GM12873 (cell line): ENCODE results near the gene NEUROD4.

Experiments used
- CTCF ChIP-seq: IDR thresholded peaks from 2 replicates; pipeline ENCODE4 v1.5.1; 2012; ENCODE audit warnings: low read depth, mild to moderate bottlenecking, moderate library complexity, low read length, control low read depth; ENCODE audit not compliant: insufficient read depth; ENCODE audit errors: missing control alignments

Gene NEUROD4

DNA sequence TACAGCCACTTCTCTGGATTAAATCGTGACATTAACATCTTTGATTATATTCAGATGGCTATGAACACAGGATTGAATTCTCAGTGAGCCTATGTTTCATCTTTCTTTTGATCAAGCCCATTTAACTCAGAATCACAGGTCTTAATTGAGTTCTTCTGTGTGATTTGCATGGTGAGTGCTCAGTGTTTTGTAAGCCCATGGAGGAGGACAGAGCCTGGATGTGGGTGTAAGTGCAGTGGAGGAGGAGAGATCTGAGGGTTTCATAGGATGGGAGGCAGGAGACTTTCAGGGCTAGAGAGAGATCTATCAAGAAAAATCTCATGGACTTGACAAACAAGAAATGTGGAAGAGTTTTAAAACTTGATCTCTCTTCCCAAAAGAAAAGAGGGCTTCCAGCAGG lies 29.9 kb upstream of the NEUROD4 start:
- no peak for TF ChIP-seq CTCF

GRCh38 chr12:54991161-54991990 lies 28.4 kb upstream of the NEUROD4 start:
- TF ChIP-seq CTCF, result no peak

DNA sequence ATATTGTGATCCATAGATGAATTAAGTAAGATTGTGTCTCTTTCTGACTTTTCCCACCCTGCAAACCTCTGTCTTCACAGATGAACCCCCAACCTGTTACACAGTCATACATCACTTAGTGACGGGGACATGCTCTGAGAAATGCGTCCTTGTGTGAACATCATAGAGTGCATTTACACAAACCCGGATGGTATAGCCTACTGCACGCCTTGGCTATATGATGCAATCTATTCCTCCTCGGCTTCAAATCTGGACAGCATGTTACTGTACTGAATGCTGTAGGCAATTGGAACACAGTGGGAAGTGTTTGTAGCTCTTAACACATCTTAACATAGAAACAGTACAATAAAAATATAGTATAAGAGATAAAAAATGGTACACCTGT lies 27.8 kb upstream of the NEUROD4 start:
- no peak for TF ChIP-seq CTCF

- peak; percentile 73 for TF ChIP-seq CTCF
Observed at GRCh38 chr12:54993181-54993835, 26.5 kb upstream of the NEUROD4 start.

- TF ChIP-seq CTCF, result no peak
Observed at GRCh38 chr12:54996205-54996604, 23.6 kb upstream of the NEUROD4 start.

DNA sequence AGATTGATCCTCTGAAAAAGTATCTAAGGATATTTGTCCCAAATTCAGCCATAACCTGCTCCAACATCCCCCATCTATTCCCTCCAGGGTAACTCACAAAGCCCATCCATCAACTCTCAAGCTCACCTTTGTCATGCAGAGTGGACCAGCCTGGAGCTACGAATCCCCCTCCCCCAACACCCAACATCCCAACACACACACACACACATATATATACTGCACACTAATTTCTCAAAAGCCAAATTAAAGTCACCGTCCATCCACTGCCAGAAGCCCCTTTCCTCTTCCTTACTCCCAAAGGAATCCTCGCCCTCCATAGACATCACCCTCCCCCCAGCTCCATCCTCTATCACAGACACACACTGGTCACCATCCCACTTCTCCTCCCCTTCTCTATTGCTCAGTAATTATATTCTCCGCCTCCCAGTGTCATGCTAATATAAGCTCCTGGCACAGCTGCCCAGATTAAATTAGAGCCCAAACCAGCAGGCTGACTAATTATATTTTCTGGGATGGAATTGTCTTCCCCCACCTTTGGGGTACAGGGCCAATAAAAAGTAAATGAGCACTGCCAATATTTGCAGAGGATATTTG lies 21.7 kb upstream of the NEUROD4 start:
- TF ChIP-seq CTCF, result no peak

DNA sequence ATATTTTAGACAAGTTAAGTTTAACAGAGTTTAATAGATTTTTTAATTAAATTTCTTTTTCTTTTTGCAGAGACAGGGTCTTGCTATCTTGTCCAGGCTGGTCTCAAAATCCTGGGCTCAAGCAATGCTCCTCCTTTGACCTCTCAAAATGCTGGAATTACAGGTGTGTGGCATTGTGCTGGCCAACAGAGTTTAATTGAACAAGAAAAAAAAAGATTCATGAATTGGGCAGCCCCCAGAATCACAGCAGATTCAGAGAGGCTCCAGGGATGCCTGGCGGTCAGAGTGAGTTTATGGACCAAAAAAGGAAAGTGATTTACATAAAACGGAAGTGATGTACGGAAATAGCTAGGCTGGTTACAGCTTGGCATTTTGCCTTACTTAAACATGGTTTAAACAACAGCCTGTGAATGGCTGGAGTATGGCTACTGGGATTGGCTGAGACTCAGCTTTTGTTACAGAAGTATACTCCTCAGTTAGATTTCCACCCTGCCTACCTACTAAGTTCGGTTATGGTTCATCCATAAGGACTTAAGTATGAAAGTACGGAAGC lies 20.7 kb upstream of the NEUROD4 start:
- TF ChIP-seq CTCF, result no peak
